Dermis microvascular lymphatic vessel endothelial cell (primary cell): ENCODE results near the gene GRIP1. TPM values are rescaled to one million over a fixed set of nuclear protein-coding genes. Genes with fewer than 3 reads are reported as not detected.
A peak's percentile ranks its signal among the peaks of the same experiment; 100 is the strongest.

Experiments used
- DNase-seq, 2 donors: peaks; one replicate each; pipeline versions ENCODE4 v3.0.0 to v3.0.0-alpha.2; 2010; ENCODE audit warnings: low read depth in 2 of 2
- total RNA-seq: library from RNA; depleted of rRNA; stranded (reverse); fragments of >200 nt; gene quantifications from 2 replicates; pipeline ENCODE4 v1.2.1, GENCODE V29; 2014

Gene GRIP1
- total RNA-seq, 1 donor from 2014 or later: under 0.01 TPM

DNA sequence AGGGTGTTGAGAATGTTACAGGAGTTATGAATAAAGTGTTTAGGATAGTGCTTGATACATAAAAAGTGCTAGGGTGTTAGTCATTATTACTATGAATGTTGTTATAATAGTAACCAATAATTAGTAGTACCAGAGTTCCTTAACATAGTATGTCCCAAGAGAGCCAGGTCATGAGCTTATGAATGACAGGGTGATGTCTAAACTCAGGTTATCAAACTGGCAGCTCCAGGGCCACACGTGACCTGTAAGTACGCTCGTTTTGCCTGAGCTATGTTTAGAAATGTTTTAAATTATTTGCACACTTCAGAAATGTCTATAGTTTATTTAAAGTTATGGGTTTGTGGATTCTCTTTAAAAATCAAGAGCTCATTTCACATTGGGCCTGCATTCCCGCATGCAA, 14.1 kb upstream of the GRIP1 start:
- DNase-seq: no peak

DNA sequence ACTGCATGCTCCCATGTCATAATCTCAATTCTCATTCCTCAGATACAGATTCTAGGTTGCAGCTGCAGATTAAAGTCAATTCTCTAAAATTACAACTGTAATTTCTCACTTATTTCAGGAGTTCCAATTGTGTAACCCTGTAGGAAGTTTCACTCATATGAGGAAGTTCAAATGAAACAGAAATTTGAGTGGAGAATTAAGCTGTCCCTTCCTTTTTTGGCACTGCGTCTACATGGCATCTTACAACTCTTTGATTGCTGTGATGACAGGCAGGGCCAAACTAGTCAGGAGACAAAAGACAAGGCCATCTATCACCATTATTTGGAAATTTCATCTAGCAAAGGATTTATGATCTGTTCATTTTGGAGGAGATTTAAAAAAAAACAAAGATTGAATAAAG, 13.3 kb upstream of the GRIP1 start:
- DNase-seq: no peak

DNA sequence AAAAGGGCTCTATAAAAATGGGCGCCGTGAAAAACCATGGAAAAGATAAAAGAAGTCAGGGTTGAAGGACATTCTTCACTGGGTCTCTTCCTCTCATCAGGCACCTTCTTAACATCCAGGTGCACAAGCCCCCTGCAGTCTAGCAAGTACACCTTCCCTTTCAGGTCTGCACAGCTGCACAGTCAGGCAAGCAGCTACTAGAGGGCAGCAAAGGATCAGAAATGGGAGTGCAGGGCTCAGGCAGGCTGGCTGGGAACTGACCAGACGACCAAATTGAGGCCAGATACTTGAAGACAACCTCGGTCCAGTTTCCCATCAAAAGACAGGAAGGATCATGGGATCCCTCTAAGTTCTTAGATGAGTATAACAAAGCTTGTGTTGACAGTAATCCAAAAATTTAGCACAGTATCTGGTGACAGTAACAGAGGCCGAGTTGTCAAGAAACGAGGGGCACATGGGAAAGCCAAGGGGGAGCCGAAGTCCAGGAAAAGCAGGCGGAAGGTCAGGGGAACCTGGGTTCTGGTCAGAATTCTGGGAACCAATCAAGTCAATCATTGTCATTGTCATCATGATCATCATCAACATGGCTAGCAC, 10.1 kb upstream of the GRIP1 start:
- peak; percentile 17 to 34 for DNase-seq

DNA sequence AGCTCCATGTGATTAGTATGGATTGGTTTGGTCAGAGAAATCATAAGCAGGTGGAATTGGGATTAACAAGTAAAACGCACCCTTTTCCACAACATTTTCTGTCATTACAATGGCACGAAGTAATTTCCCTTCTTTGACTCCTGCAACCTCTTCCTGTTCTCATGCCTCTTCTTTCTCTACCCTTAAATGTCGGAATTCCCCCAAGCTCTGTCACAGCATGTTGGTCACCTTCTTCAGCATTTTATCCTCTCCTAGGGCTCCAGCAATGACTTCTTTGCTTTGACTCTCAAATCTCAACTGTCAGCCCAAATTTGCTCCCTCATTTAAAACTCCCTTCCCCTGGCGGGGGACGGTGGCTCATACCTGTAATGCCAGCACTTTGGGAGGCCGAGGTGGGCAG, 5.3 kb upstream of the GRIP1 start:
- DNase-seq: no peak

DNA sequence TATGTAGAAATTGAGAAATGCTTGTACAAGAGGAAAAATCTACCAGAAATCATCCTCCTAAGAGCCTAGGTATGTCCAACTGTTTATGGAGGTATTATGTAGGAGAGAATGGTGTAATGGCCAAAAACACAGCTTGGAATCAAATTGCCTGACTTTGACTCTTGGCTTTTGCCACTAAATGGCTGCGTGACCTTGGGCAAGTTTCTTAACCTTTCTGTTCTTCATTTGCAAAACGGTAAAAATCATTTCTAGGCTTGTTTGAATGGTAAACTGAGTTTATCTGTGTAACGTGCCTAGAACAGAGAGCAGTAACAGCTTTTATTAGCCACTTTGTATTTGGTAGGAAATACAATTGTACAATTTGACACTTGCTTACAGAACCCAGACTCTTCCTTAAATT, 4.9 kb upstream of the GRIP1 start:
- no peak for DNase-seq

DNA sequence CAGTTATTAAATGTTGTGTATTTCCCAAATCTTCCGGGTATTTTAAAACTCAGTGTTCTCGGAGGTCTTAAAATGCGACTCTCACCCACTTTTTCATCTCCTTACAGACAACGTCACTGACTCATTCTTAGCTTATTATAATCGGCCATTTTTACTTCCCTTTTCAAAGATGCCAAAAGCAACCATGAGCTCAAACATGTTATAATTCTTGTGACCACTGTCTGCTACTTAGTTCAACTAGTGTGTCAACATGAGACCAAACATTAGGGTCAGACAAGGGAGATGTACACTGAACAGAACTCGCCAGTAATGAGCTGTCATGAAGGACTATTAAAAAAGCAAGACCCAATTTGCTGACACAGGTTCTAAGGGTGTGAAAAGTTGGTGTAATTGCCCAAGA, 4.2 kb upstream of the GRIP1 start:
- no peak for DNase-seq

DNA sequence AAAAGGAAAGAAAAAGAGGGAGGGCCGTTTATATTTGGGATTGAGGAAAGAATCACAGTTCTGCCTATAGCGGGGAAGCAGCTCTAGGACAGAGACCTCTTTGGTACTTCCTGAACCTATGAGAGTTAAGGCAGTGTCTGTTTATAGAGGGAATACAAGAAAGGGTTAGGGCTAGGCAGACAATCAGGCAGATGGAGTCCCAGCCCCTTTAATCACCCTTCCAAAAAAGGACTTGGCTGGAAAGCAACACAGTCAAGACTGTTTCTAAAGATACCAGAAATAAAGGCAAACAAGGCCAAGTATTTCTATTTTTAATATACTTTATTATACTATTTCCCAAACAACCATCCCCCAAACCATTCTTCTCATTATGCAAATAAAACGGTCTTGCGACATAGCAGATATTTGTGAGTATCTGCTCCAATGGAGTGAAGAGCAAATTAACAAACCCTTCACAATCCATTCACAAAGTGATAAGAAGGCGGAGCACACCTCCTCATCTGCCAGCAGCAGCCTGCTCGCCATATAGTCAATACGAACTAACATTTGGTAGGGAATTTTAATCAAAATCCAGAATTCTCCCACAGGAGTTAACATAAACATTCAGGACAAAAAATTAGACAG, 697 bp upstream of the GRIP1 start:
- no peak for DNase-seq

DNA sequence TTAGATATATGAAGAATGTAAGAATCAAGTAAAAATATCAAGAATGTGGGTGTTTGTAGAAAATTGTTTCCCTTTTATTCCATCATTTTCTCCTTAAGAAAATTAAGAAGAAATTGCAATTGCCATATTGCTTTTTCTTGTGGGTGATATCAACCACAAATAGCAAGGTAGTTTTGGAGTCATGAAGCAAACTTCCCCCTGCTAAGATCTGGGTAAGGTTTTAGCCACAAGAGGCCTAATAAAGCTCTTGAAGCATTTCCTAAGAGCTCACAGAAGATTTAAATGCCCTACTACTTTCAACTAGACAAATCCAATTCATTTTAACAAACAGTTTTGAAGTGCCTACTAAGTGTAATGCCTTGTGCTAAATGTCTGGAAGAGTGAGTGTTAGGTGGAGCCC, 2.6 kb downstream of the GRIP1 start:
- DNase-seq: no peak

DNA sequence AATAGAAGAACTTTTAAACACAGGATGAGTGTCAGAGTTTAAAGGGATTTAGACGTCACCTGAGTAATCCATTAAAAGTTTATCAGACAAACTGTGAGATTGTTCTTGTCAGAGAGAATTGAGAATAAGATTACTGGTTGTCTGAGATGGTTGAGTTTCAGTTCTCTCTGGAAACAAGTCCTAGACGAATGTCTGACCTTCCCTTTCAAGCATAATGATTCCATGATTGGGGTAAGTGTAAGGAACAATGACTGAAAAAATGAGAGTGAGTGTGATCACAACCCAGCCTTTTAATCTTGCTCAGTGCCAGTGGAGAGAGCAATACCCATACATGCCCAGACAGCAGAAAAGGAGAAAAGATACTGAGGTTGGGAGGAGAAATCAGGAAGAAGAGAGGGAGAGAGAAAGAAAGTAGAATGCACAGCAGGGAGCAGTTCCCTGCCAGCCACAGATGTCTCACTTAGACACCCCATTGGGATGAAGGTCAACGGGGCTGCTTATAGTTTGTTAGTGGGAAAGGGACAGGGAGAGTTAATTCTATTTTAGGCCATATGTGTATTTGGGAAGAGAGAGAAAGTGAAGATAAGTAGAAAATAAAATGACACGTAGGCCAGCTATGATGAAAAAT, 4.3 kb downstream of the GRIP1 start:
- DNase-seq: no peak

DNA sequence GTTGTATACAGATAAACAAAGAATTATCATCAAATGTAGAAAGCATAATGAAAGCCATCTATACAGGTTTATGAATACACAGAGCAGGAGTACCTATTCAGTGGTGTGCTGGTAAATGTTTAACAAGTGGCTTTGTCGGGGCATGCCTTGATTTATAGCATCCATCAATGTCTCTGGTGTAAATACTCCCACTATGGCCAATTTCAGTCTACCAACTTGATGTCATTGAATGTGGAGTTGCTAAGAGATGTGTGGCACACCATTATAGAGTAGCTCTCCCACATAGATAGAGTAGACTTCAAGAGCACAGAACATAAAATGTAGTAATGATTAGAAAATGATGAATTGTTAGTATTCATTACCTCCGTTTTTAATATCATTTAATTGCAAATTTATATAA, 9.3 kb downstream of the GRIP1 start:
- DNase-seq: no peak

DNA sequence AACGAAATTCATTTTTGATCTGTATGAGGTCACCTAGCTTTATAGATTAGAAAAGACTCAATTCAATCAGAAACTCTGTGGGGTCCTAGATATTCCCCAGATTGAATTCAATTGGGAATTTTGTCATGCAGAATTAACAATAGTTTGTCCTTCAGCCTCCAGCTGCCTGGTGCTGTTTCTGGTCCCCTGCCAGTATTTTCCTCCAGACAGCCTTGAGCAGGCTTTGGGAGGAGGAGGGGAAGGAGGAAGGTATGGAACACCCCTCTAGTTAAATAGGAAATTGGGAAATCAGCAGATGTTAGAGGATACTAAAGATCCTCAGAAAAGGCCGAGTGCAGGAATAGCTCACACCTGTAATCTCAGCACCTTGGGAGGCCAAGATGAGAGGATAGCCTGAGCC, 10.6 kb downstream of the GRIP1 start:
- no peak for DNase-seq

DNA sequence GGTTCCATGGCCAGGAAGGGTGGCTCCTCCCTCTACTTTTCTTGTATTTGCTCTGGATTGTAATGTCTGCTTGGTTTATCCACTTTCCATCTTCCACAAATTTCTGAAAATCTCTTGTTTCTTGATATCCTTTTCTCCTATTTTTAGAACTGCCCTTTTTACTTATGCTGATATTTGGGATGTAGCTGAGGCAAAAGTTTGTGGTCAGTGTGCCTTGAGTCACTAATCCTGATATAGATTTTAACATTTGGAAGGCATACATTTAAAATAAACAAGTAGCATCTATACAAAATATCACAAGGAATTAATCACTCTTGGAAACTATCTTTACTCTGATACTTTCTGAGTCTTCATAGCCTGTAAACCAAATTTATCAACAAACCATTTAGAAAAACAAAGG, 11.0 kb downstream of the GRIP1 start:
- DNase-seq: no peak

DNA sequence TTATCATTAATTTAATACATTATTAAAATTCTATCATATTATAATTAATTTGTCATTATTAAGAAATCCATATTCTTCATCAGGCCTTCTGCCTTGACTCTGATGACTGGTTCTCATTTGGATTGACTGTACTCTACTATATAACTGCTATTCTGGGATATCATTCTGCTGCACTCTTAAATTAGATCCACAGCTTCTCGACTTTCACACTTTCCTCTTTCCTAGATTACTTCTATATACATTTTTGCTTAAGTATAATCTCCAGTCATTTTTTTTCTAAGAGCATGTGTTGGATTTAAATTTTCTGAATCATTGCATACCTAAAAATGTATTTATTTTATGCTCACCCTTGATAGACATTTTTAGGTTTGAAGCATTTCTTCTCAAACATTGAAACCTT, 12.4 kb downstream of the GRIP1 start:
- DNase-seq: no peak

DNA sequence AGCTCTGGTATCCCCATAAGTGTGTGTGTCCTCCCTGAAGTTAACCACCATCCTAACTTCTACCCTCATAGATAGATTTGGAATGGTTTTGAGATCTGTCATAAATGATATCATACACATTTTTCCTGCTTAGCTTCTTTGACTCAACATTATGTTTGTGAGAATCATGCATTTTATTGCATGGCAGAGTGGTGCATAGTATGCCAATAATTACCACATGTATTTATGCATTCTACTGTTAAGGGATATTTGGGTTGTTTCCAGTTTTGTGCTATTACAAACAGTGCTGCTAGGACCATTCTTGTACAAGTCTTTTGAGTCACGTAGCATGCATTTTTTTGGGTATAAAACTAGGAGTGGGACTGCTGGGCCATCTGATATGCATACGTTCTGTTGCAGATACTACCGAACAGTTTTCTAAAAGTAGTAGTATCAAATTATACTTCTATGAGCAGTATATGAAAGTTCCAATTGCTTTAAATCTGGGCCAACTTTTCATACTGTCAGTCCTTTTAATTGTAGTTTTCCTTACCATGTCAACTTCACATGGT, 13.4 kb downstream of the GRIP1 start:
- no peak for DNase-seq

DNA sequence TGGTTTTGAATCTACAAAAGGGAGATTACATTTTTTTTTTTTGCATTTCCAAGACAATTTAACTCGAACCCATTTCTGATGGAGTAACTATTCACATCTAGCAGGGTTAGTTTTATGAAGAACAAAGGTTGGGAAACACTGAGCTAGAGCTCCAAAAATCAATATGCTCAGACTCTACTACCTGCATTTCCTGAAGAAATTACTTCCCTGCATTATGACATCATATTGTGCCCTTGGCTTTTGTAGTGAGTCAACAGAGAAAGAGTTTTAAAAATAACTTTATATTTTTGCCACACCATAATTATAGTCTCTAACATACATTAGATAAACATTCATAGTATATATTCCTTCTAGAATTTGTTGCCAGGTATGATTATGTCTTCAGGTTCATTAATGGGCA, 14.8 kb downstream of the GRIP1 start:
- no peak for DNase-seq

DNA sequence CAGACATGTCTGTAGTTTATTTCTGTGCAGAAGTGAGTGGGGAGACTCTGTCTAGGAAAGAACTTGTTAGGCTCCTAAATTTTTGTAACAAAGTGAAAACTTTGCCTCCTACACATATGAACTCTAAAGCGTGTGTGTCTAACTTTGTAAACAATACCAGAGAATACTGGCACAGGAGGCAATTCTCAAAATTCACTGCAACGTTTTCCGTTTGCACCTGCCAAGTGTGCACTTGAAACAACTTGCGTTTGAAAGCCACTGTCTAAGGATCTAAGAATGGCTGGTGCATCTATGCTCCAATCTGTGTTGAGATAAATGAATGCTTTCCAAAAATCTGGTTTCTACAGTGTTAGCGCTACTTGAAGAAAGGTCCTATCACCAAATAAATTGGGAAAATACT, 15.3 kb downstream of the GRIP1 start:
- DNase-seq: no peak

DNA sequence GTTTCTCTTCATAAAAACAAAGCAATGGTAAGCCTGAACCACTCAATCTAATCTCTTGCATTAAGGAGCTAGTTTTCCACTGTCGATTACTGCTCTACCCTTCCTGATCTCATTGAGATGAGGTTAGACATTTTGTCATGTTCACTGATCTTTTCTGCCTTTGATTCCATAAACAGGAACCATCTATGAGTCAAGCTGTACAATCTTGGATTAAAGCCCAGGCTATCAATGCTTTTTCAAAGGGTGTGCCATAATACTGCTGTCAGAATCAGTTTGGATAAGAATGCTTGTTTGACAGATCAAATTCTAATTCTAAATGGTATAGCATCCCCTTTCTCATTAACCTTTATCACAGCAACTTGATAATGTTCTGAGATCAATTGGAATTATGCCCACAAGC, 16.1 kb downstream of the GRIP1 start:
- peak; percentile 33 to 81 for DNase-seq

DNA sequence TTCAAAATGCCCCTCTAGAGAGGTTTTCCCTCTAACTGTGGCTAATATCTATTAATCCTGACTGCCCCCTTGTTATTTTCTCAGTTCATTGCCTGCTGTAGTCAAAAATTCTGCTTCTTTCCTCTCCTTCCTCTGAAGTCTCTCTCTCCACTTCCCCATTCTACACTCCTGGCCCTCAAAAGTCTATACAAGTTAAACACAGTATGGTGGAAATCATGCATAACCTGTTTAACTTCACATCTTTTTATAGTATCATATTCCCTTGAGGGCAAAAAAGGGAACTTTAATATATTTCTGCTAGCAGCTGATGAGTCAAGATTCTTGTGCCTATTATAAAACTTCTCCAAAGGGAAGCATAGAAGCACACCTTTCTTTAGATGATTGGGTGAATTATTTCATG, 16.7 kb downstream of the GRIP1 start:
- DNase-seq: no peak

DNA sequence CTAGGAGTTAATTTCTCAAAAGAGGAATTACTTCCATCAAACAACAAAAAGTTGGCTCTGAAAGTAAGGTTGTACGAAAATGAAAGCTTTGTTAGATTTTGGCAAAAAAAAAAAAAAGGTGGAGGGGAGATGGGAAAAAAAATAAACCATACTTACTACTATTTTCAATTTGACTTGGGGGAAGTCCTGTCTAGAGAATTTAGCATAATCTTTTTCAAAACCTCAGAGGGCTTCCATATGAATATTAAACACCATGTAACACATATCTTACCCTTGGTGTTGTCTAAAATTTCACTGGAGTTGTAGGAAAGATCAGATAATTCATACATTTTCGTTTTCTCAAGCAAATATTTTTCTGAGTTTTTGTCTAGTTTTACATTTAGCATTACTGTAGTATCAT, 17.5 kb downstream of the GRIP1 start:
- no peak for DNase-seq

DNA sequence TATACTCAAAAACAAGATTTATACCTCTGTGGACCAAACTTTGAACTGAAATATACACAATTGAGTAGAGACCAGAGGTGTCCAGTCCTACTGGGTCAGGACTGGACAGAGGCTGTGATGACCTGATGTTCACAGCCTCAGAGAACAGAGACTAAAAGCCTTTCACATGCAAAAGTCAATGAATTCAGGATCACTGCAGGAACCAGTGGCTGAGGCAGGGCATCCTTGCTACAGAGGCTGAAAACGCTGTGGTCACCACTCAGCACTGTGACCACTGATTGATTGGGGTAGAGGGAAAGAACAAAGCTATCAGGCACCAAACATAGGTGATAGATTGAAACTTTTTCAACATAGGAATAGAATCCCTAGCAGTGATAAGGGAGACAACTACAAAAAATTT, 25.1 kb downstream of the GRIP1 start:
- DNase-seq: no peak

DNA sequence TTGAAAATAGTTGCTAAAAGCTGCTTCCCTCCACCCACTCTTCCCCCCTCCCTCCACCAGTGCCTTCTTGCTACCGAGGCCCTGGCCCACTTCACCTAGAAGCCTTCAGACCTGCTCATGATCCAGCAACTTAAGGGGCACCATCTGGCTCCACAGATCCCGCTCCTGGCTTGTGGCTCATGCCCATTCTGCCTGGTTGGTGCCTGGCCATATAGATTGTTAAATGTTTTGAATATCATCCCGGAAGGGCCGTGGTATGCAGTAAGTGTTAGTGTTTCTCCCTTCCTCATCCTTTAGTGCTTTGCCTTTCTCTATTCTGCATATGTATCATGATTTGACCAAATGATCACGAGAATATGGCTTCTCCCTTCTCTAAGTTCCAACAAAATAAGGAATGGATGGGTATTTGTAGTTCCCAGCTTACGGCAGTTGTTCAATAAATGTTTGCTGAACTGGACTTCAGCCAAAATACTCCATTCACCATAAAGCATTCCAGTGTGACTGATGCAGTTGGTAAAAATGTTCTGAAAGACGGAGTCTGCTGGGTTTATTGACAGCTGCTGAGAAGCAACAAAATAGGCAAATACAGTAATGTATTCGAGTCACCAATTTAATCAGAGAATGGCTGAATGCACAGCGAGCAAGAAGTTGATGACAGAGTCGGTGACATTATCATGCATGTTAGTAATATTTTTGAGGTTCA, 30.7 kb downstream of the GRIP1 start:
- DNase-seq: no peak

DNA sequence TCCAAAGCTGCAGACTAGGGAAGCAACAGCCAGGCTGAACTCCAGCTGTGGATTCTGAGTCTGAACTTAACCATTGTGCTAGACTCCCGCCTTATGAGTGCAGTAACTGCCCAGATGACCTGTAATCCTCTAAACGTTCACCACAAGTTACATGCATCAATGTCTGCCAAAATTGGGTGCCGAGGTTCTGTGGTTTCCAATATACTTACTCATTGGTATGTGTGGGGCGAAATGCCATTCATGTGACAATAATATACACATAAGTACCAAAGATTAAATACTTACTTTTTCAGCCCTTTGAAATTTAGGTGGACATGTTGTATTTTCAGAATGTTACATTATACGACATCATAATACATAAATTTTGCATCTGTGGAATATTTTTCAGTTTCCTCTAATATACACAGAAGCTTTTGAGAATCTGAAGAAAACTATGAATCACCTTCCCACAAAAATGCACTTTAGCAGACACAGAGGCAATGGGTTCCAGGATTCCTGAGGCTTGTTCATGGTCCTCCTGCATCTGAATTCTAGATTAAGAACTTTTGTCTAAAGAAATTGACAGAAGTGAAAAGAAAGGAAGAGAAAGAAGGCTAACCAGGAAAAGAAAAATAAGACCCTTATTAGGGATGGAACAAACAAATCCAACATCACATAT, 31.7 kb downstream of the GRIP1 start:
- no peak for DNase-seq
